Liver (tissue), 9 donors: ENCODE results near the gene PPP1R14C. TPM values are rescaled to one million over a fixed set of nuclear protein-coding genes. Genes with fewer than 3 reads are reported as not detected.

Experiments
- DNase-seq: peaks from one replicate; pipeline ENCODE4 v3.0.0-alpha.2; 2017; ENCODE audit warnings: low spot score
- H3K27ac ChIP-seq, 2 donors: one replicate each; pipeline ENCODE4 v1.7.0; 2013; ENCODE audit warnings: inconsistent platforms in 2 of 2, low read length in 2 of 2, control low read depth in 1 of 2, low read depth in 1 of 2, mild to moderate bottlenecking in 1 of 2
- H3K27me3 ChIP-seq, 4 donors: one replicate each; pipeline versions ENCODE4 v1.6.1 to v1.7.0; 2013; ENCODE audit warnings: low read length in 3 of 4, inconsistent platforms in 1 of 4, mild to moderate bottlenecking in 1 of 4, moderate library complexity in 1 of 4; ENCODE audit not compliant: control insufficient read depth in 4 of 4, insufficient read depth in 4 of 4
- H3K36me3 ChIP-seq, 4 donors: one replicate each; pipeline versions ENCODE4 v1.6.1 to v1.7.0; 2013; ENCODE audit warnings: low read length in 3 of 4, mild to moderate bottlenecking in 3 of 4, low read depth in 1 of 4, moderate library complexity in 1 of 4; ENCODE audit not compliant: control insufficient read depth in 4 of 4, insufficient read depth in 3 of 4
- H3K4me1 ChIP-seq, 4 donors: one replicate each; pipeline versions ENCODE4 v1.6.1 to v1.7.0; 2013; ENCODE audit warnings: low read length in 3 of 4, mild to moderate bottlenecking in 3 of 4, moderate library complexity in 1 of 4; ENCODE audit not compliant: control insufficient read depth in 4 of 4, insufficient read depth in 4 of 4
- H3K4me3 ChIP-seq, 3 donors: one replicate each; pipeline versions ENCODE4 v1.6.1 to v1.7.0; 2013; ENCODE audit warnings: low read length in 3 of 3, control low read depth in 1 of 3, low read depth in 1 of 3, mild to moderate bottlenecking in 1 of 3
- H3K9ac ChIP-seq, 2 donors: one replicate each; pipeline ENCODE4 v1.7.0; 2013; ENCODE audit warnings: low read length in 2 of 2, mild to moderate bottlenecking in 2 of 2, moderate library complexity in 2 of 2, control low read depth in 1 of 2, low read depth in 1 of 2
- H3K9me3 ChIP-seq, 4 donors: one replicate each; pipeline versions ENCODE4 v1.6.1 to v1.7.0; 2013; ENCODE audit warnings: low read length in 3 of 4; ENCODE audit not compliant: control insufficient read depth in 4 of 4
- CTCF ChIP-seq: fragments of 150-350 bp; IDR thresholded peaks from 2 replicates; pipeline ENCODE4 v1.5.1; 2017; ENCODE audit warnings: improper control_type of control experiment, low read depth, low read length; ENCODE audit not compliant: missing input control
- EGR1 ChIP-seq, 2 donors: IDR thresholded peaks; 2 replicates each; pipeline ENCODE4 v1.6.1; 2016 to 2018; ENCODE audit warnings: antibody characterized with exemption in 2 of 2, low read depth in 2 of 2
- FOXA1 ChIP-seq: IDR thresholded peaks from 2 replicates; pipeline ENCODE4 v1.6.1; 2016; ENCODE audit warnings: antibody characterized with exemption
- FOXA2 ChIP-seq: IDR thresholded peaks from 2 replicates; pipeline ENCODE4 v1.6.1; 2016; ENCODE audit warnings: antibody characterized with exemption
- GABPA ChIP-seq, 2 donors: IDR thresholded peaks in 1 of 2; conservative IDR thresholded peaks in 1 of 2; 2 replicates each; pipeline ENCODE4 v1.6.1; 2016; ENCODE audit warnings: antibody characterized with exemption in 2 of 2, mild to moderate bottlenecking in 1 of 2, moderate library complexity in 1 of 2
- HNF4A ChIP-seq, 2 donors: conservative IDR thresholded peaks; 2 replicates each; pipeline ENCODE4 v1.6.1; 2016; ENCODE audit warnings: antibody characterized with exemption in 2 of 2, mild to moderate bottlenecking in 2 of 2
- HNF4G ChIP-seq: IDR thresholded peaks from 2 replicates; pipeline ENCODE4 v1.6.1; 2016; ENCODE audit warnings: antibody characterized with exemption
- JUND ChIP-seq, 2 donors: IDR thresholded peaks; 2 replicates each; pipeline ENCODE4 v1.6.1; 2016; ENCODE audit warnings: antibody characterized with exemption in 2 of 2
- MAX ChIP-seq: IDR thresholded peaks from 2 replicates; pipeline ENCODE4 v1.6.1; 2016; ENCODE audit warnings: antibody characterized with exemption
- NR2F2 ChIP-seq: IDR thresholded peaks from 2 replicates; pipeline ENCODE4 v1.6.1; 2016; ENCODE audit warnings: antibody characterized with exemption
- RAD21 ChIP-seq, 2 donors: IDR thresholded peaks; 2 replicates each; pipeline ENCODE4 v1.6.1; 2016; ENCODE audit warnings: antibody characterized with exemption in 2 of 2, mild to moderate bottlenecking in 2 of 2
- REST ChIP-seq: IDR thresholded peaks from 2 replicates; pipeline ENCODE4 v1.6.1; 2016; ENCODE audit warnings: antibody characterized with exemption, mild to moderate bottlenecking
- RXRA ChIP-seq, 2 donors: IDR thresholded peaks; 2 replicates each; pipeline ENCODE4 v1.6.1; 2017 to 2018; ENCODE audit warnings: antibody characterized with exemption in 2 of 2, mild to moderate bottlenecking in 1 of 2
- SP1 ChIP-seq: IDR thresholded peaks from 2 replicates; pipeline ENCODE4 v1.6.1; 2018; ENCODE audit warnings: antibody characterized with exemption, mild to moderate bottlenecking
- WGBS: extraction: QIAGEN DNeasy Blood & Tissue Kit; methylation state at CpG from one replicate; pipeline ENCODE4 v1.1.7; 2013; 5-methylcytosine and 5-hydroxymethylcytosine counted together
- polyA plus RNA-seq, 2 donors: library from polyadenylated mRNA; stranded (reverse) in 1 of 2; unstranded in 1 of 2; fragments of 200-250 nt in 1 of 2; fragments of >200 nt in 1 of 2; fragmentation: Nextera tagmentation in 1 of 2; extraction: Ambion mirVana in 1 of 2; gene quantifications; one replicate each; pipeline versions ENCODE4 v1.2.1 to v1.2.3, GENCODE V29; 2013 to 2015
- total RNA-seq, 2 donors: library from RNA; depleted of rRNA; stranded (reverse); fragments of >200 nt; gene quantifications; one replicate each; pipeline ENCODE4 v1.2.3, GENCODE V29; 2014
- TF ChIP-seq, protein P1 (sequence below): IDR thresholded peaks from 2 replicates; pipeline ENCODE4 v1.6.1; 2016; ENCODE audit warnings: antibody characterized with exemption
- TF ChIP-seq, protein P2 (sequence below): IDR thresholded peaks from 2 replicates; pipeline ENCODE4 v1.6.1; 2016; ENCODE audit warnings: antibody characterized with exemption
- donor health status: healthy.
- donor health status: healthy.
- donor health status: healthy.
- donor health status: healthy.
- donor health status: healthy.

The PPP1R14C gene
- total and polyA plus RNA-seq, 4 donors: 0.05 TPM; not detected in 3

- H3K36me3 ChIP-seq: no peaks in the 10 kb centered on the region
- H3K27me3 ChIP-seq: no peaks in the 10 kb centered on the region
- H3K9ac ChIP-seq: no peak overlapping the region
- H3K27ac ChIP-seq: no peak overlapping the region
- H3K9me3 ChIP-seq: no peaks in the 10 kb centered on the region
- H3K4me1 ChIP-seq: no peaks in the 10 kb centered on the region
- DNase-seq: no peak
- H3K4me3 ChIP-seq: no peak overlapping the region
- TF ChIP-seq RAD21 (IDR thresholded peaks at IDR 0.05) (no peak), MAX (no peak), EGR1 (IDR thresholded peaks at IDR 0.05; ENCODE audit: low read depth in 2 of 2) (no peak), REST (no peak), FOXA2 (no peak), NR2F2 (no peak), JUND (IDR thresholded peaks at IDR 0.05) (no peak), SP1 (no peak), RXRA (IDR thresholded peaks at IDR 0.05) (no peak), HNF4A (conservative IDR thresholded peaks at IDR 0.05) (no peak), FOXA1 (no peak), GABPA (IDR thresholded peaks at IDR 0.05 in 1 of 2, conservative IDR thresholded peaks at IDR 0.05 in 1 of 2) (no peak), CTCF (no peak), HNF4G (no peak)
- TF ChIP-seq, protein P1, sequence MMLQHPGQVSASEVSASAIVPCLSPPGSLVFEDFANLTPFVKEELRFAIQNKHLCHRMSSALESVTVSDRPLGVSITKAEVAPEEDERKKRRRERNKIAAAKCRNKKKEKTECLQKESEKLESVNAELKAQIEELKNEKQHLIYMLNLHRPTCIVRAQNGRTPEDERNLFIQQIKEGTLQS: no peak
- TF ChIP-seq, protein P2, sequence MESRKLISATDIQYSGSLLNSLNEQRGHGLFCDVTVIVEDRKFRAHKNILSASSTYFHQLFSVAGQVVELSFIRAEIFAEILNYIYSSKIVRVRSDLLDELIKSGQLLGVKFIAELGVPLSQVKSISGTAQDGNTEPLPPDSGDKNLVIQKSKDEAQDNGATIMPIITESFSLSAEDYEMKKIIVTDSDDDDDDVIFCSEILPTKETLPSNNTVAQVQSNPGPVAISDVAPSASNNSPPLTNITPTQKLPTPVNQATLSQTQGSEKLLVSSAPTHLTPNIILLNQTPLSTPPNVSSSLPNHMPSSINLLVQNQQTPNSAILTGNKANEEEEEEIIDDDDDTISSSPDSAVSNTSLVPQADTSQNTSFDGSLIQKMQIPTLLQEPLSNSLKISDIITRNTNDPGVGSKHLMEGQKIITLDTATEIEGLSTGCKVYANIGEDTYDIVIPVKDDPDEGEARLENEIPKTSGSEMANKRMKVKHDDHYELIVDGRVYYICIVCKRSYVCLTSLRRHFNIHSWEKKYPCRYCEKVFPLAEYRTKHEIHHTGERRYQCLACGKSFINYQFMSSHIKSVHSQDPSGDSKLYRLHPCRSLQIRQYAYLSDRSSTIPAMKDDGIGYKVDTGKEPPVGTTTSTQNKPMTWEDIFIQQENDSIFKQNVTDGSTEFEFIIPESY: no peak
- WGBS: 87% methylated on average over 3 of the region's 3 CpGs
These were observed 18.6 kb upstream of the PPP1R14C start for GRCh38 chr6:150124235-150124634.
